ENCODE data around the gene FADS2. TPM values are rescaled to one million over a fixed set of nuclear protein-coding genes. Genes with fewer than 3 reads are reported as not detected.

FADS2 gene
- total RNA-seq, 1 donor from 2014 or later: 37.6 TPM

- H3K36me3 ChIP-seq: peaks cover 31 to 53% of the 10 kb centered on the region in 2 donors
These were observed 35.5 kb downstream of the FADS2 start for GRCh38 chr11:61863548-61864081.

DNA sequence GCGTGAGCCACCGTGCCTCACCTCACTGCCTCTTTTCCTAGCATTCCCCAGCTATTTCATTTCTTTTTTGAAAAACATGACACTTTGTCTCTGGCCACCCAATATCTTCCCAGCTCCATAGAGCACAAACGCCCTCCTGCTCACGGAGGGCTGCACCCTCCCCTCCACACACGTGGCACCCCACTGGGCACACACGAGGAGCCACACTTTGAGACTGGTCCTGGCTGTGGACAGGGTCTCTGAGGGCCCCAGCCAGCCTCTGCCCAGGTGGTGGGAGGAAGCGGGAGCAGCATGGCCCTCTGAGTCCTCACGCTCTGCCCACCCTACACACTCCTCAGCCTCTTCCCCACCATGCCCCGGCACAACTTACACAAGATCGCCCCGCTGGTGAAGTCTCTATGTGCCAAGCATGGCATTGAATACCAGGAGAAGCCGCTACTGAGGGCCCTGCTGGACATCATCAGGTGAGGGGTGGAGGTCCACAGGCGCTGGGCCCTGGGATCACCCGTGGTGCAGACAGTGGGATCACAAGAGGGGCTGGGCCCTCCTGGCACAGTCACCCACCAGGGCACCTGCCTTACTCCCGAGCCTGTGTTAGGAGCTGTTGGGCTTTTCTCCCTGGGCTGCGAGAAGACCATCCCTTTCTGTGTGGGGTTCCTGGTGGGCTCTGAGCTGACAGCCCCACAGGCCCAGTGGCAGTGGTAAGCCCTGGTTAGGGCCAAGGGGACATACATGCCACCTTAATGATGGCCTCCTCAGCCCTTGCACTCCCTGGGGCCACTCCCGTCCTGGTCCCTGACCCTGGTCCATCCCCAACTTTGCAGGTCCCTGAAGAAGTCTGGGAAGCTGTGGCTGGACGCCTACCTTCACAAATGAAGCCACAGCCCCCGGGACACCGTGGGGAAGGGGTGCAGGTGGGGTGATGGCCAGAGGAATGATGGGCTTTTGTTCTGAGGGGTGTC lies 37.0 kb downstream of the FADS2 start:
- peaks cover 20 to 43% of the 10 kb centered on the region in 2 donors for H3K36me3 ChIP-seq
- H3K27me3 ChIP-seq: no peaks in the 10 kb centered on the region
- H3K4me1 ChIP-seq: peaks cover 0 to 7% of the 10 kb centered on the region in 2 donors
- H3K4me3 ChIP-seq: no peak overlapping the region
- intact Hi-C loops (cut with DNase I): no loop called here
- H3K27ac ChIP-seq: no peak overlapping the region
- TF ChIP-seq, protein P1, sequence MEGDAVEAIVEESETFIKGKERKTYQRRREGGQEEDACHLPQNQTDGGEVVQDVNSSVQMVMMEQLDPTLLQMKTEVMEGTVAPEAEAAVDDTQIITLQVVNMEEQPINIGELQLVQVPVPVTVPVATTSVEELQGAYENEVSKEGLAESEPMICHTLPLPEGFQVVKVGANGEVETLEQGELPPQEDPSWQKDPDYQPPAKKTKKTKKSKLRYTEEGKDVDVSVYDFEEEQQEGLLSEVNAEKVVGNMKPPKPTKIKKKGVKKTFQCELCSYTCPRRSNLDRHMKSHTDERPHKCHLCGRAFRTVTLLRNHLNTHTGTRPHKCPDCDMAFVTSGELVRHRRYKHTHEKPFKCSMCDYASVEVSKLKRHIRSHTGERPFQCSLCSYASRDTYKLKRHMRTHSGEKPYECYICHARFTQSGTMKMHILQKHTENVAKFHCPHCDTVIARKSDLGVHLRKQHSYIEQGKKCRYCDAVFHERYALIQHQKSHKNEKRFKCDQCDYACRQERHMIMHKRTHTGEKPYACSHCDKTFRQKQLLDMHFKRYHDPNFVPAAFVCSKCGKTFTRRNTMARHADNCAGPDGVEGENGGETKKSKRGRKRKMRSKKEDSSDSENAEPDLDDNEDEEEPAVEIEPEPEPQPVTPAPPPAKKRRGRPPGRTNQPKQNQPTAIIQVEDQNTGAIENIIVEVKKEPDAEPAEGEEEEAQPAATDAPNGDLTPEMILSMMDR (IDR thresholded peaks at IDR 0.05): no peak
- no peaks in the 10 kb centered on the region for H3K9me3 ChIP-seq
- DNase-seq (ENCODE audit: low spot score in 2 of 2): no peak

More at GRCh38 chr11:61863548-61864081, 35.5 kb downstream of the FADS2 start:
- intact Hi-C loops (cut with DNase I): no loop called here
- Histone ChIP-seq H3K27ac (no peak overlapping the region), H3K27me3 (no peaks in the 10 kb centered on the region), H3K9me3 (no peaks in the 10 kb centered on the region), H3K4me3 (no peak overlapping the region), H3K4me1 (peaks cover 0 to 5% of the 10 kb centered on the region in 2 donors)
- TF ChIP-seq, protein P1 (IDR thresholded peaks at IDR 0.05): no peak
- no peak for DNase-seq (ENCODE audit: low spot score in 2 of 2)

DNA sequence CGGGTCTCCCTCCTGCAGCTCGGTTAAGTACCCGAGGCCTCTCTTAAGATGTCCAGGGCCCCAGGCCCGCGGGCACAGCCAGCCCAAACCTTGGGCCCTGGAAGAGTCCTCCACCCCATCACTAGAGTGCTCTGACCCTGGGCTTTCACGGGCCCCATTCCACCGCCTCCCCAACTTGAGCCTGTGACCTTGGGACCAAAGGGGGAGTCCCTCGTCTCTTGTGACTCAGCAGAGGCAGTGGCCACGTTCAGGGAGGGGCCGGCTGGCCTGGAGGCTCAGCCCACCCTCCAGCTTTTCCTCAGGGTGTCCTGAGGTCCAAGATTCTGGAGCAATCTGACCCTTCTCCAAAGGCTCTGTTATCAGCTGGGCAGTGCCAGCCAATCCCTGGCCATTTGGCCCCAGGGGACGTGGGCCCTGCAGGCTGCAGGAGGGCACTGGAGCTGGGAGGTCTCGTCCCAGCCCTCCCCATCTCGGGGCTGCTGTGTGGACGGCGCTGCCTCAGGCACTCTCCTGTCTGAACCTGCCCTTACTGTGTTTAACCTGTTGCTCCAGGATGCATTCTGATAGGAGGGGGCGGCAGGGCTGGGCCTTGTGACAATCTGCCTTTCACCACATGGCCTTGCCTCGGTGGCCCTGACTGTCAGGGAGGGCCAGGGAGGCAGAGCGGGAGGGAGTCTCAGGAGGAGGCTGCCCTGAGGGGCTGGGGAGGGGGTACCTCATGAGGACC lies 38.3 kb downstream of the FADS2 start:
- TF ChIP-seq, protein P1 (IDR thresholded peaks at IDR 0.05): no peak
- Histone ChIP-seq H3K4me1 (peaks cover 0 to 7% of the 10 kb centered on the region in 2 donors), H3K36me3 (peaks cover 20 to 35% of the 10 kb centered on the region in 2 donors), H3K27me3 (no peaks in the 10 kb centered on the region), H3K27ac (no peak overlapping the region), H3K9me3 (no peaks in the 10 kb centered on the region), H3K4me3 (no peak overlapping the region)
- intact Hi-C loops (cut with DNase I): no loop called here
- DNase-seq (ENCODE audit: low spot score in 2 of 2): no peak

DNA sequence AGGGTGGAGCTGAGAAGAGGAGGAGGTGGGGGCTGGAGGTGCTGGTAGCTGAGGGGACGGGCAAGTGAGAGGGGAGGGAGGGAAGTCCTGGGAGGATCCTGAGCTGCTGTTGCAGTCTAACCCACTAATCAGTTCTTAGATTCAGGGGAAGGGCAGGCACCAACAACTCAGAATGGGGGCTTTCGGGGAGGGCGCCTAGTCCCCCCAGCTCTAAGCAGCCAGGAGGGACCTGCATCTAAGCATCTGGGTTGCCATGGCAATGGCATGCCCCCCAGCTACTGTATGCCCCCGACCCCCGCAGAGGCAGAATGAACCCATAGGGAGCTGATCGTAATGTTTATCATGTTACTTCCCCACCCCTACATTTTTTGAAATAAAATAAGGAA lies 38.9 kb downstream of the FADS2 start:
- intact Hi-C loops (cut with DNase I): no loop called here
- Histone ChIP-seq H3K36me3 (peaks cover 20 to 35% of the 10 kb centered on the region in 2 donors), H3K4me3 (no peak overlapping the region), H3K27ac (no peak overlapping the region), H3K4me1 (peaks cover 0 to 10% of the 10 kb centered on the region in 2 donors), H3K9me3 (no peaks in the 10 kb centered on the region), H3K27me3 (no peaks in the 10 kb centered on the region)
- TF ChIP-seq, protein P1 (IDR thresholded peaks at IDR 0.05): no peak
- DNase-seq (ENCODE audit: low spot score in 2 of 2): no peak

DNA sequence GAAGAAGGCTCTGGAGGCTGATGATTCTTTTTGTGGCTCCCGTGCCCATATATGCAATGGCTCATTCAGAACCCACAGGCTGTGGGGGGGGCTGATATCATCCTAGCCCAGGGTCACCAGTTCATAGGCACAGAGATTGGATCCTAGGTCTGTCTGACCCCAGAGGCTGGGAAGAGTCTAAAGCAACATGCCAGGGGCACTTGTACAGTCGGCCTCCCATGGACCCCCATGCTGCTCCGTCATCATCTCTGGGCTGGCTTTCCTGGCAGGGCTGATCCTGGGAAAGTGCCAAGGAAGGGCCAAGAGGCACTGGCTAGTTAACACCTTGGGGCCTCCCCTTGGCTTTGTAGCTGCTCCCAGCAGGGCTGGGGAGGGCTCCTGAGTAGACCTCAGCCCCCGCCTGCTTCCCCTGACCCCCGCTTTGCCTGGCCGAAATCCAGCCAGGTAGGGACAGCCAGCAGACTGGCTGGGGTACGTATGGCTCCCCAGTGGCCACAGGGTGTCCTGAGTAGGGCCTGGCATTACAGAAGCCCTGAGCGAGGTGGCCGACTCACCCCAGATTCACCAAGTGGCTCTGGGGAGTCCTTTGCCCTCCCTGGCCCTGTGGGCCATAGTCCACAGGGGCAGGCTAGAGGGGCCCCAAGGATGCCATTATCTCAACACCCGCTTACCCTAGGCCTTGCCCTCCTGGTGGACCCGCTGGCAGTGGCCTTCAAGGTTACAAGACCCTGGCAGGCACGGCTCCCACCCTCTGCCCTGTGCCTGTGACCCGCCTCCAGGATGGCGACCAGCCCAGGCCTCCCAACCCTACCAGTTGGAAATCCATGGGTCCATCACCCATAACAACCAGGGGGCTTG lies 40.7 kb downstream of the FADS2 start:
- peak overlapping the region in 1 of 2 donors; percentile 51 for H3K27ac ChIP-seq
- intact Hi-C loops (cut with DNase I): no loop called here
- TF ChIP-seq, protein P1 (IDR thresholded peaks at IDR 0.05): no peak
- no peaks in the 10 kb centered on the region for H3K27me3 ChIP-seq
- DNase-seq (ENCODE audit: low spot score in 2 of 2): no peak
- no peaks in the 10 kb centered on the region for H3K9me3 ChIP-seq
- no peak overlapping the region for H3K4me3 ChIP-seq
- peaks cover 0 to 10% of the 10 kb centered on the region in 2 donors for H3K4me1 ChIP-seq
- H3K36me3 ChIP-seq: peaks cover 8 to 41% of the 10 kb centered on the region in 2 donors

Measured in ascending aorta (tissue), 2 donors.